ENCODE measurements around the gene BMP2.

GRCh38 chr20:6814945-6815344 is 47.5 kb downstream of the BMP2 start:
- TF ChIP-seq CTCF (IDR thresholded peaks at IDR 0.05) (no peak), ZFX (IDR thresholded peaks at IDR 0.05; ENCODE audit: borderline replicate concordance) (no peak)
